ENCODE results near the gene FAM168A.
"Not testable (repeated sequence)": the region's sequence is repeated elsewhere in the genome, so short reads cannot be mapped to it uniquely, and the experiment has no call there.

FAM168A gene

GRCh38 chr11:73467505-73467904, 130.4 kb downstream of the FAM168A start:
- DNase-seq (ENCODE audit: low read depth): no peak

DNA sequence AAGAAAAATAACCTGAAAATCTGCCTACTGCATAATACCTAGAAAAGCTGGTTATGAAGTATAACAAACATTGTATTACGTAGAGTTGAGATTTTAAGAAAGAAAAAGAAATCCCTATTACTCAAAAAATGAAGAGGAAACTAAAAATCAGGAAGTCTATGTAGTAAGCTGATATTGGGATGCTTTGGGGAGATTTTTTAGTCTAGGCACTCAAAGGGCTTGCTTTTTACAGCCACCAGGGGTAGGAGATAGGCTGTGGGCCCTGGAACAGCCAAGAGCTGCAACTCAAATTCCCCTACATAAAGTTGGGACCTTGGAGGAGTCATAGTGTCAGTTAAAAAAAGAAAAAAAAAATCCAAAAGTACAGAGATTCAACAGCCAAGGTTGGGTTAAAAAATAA, 131.3 kb downstream of the FAM168A start:
- no peak for DNase-seq (ENCODE audit: low read depth)

DNA sequence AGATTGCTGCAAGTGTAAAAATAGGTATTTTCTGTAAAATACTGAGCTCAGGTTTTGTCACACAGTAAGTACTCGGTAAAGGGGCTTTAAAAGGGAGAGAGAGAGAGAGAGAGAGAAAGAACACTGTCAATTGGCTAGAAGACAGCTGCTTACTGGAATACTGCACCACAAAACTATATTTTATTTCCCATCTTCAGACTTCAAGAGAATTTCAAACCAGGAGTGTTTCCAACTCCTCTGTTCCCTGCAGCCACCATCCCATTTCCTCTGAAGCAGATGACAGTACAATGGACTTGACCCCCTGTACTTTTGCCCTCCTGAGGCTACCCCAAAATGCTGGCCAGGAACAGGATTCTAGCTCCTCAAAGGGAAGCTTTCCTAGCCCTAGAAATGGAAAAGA, 132.0 kb downstream of the FAM168A start:
- no peak for DNase-seq (ENCODE audit: low read depth)

DNA sequence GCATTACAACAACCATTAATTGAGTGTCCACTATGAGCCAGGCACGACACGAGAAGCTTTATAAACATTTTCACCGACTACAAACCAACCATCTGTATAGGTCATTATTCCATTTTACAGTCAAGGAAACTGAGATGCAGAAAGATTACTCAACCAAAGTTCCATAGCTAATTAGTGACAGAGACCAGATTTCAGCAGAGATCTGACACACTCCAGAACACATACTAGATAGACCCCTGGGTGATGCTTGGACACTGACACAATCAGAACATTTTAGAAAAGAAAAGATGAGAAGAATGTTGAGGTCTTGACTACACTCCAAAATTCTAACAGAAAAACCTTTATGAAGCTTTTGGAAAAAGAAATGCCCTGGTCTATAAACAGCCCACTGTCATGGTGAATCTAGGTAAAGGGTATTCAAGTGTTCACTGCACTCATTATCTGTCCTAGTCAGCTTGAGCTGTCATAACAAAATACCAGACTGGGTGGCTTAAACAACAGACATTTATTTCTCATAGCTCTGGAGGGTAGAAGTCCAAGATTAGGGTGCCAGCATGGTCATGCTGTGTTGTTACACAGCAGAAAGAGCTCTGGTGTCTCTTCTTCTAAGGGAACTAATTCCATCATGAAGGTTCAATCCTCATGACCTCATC, 132.8 kb downstream of the FAM168A start:
- DNase-seq (ENCODE audit: low read depth): no peak

DNA sequence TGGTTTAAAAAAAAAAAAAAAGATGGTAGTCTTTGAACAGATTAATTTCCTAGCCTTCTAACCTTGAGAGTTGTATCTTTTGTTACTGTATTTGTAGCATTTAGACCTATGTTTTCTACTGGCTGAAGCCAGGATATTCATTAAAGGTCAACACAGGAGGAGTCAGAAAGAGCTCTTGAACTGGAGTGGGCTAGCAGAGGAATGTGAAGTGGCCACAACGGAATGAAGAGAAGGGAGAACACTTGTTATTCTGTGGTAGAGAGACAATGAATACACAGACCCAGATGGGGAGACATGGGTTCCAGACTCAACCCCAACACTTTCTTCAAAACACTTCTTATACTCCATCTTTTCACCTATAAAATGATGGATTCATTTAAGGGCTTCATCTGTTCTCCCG, 133.6 kb downstream of the FAM168A start:
- no peak for DNase-seq (ENCODE audit: low read depth)

- DNase-seq (ENCODE audit: low read depth): no peak
Measured at GRCh38 chr11:73463359-73463758, 134.6 kb downstream of the FAM168A start.

- DNase-seq (ENCODE audit: low read depth): no peak
Measured at GRCh38 chr11:73461964-73462363, 135.9 kb downstream of the FAM168A start.

DNA sequence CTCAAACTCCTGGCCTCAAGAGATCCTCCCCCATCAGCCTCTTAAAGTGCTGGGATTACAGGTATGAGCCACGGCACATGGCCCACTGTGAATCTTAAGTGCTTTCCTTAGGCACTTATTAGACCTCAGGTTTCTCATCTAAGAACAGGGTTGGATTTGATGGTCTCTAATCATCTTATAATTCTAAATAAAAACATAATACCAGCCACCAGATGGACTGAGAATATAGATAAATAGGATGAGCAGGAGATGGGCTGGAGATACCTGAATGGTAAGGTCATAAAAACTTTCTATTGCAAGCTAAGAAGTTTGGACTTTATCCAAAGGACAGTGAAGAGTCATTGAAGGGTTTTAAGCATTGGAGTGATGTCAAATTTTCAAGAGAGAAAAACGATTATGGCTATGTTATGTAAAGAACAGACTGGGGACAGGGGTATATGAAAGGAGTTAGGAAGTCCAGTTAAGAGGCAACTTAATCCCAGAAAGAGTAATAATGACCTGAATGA, 136.5 kb downstream of the FAM168A start:
- no peak for DNase-seq (ENCODE audit: low read depth)

DNA sequence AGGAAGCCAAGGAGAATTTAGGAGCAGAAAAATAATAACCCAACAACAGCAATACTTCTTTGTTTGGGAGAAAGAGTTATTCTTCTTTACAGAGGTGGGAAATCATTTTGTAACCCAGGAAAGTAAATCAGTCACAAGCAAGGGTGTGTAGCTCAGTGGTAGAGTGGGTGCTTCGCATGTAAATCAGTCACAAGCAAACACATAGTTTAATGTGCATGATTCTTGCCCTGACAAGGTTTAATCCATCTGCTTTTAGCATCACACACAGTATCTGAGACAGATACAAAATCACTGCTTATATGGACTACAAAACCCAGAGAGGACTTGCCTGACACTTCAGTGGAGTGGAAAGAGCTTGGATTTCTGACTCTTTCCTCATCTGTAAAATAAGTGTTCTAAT, 139.7 kb downstream of the FAM168A start:
- no peak for DNase-seq (ENCODE audit: low read depth)

GRCh38 chr11:73454987-73455386, 142.9 kb downstream of the FAM168A start:
- no peak for DNase-seq (ENCODE audit: low read depth)

DNA sequence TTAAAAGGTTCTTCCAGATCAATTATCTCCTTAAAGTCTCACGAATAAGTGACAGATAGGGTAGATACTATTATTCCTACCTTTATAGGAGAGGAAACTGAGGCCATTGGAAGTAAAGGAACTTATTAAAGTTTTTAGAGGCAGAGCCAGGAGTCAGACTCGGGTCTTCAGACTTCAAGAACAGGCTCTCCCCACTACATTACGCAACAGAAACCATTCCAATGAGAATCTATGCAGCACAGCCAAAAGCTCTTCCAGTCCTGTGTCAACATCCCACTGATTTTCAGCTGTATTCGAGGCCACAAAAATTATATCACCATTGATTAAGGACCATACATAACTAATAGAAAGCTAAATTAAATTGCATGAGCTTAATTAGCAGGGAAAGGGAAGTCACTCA, 144.3 kb downstream of the FAM168A start:
- no peak for DNase-seq (ENCODE audit: low read depth)

- no peak for DNase-seq (ENCODE audit: low read depth)
Measured at GRCh38 chr11:73452726-73453125, 145.2 kb downstream of the FAM168A start.

DNA sequence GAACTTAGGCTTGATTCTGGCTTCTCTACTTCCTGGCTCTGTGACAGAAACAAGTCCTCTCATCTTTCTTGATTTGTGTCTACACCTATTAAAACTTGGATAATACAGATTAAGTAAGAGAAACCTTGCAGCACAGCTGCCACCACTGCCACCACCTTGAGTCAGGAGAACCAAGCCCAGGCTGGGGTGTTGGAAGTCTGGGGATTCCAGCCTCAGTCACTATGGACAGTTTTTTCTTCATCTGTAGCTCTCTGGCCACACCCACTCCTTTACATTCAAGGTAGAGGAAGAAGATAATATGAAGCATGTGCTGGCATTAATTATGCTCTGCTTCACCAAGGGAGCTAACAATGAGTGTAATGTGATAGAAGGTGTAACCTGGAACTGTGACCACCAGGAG, 146.0 kb downstream of the FAM168A start:
- no peak for DNase-seq (ENCODE audit: low read depth)

- no peak for DNase-seq (ENCODE audit: low read depth)
Measured at GRCh38 chr11:73446766-73447165, 151.1 kb downstream of the FAM168A start.

GRCh38 chr11:73445980-73446379, 151.9 kb downstream of the FAM168A start:
- no peak for DNase-seq (ENCODE audit: low read depth)

DNA sequence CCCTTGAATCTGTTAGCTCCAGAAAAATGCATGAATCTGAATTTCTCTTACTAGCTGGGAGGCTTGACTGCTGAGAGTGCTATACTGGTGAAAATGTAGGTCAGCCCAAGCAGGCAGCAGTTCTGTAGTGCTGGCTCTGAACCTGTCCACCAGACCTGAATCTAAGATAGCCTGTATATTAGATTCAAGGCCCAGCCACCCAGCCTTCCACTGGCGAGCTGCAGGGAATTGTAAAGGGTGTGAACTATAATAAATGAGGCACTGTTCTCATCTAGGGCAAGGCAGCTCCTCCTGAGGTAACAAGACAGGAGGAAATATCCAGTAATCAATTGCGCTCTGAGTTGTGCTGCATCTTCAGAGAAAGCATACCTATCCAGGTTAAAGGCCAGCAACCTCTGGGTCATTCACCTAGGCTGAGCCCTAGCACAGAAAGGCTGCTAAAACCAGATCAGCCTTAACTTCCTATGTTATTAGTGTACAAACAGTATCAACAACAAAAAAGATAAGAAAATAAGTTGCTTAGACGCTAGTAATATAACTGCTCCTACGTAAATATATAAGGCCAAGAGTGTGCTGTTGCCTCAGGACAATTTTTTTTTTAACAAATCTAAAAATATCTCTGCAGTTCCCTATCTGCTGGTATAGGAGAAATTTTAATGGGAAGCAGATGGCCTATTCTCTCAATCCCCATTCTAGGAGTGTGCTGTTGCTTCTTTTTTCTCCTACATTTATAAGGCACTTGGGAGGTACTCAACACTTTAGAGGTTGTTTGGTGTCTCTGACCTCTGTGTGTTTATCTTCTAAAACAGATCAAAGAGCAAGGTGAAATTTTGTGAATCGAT, 158.7 kb downstream of the FAM168A start:
- DNase-seq (ENCODE audit: low read depth): no peak

DNA sequence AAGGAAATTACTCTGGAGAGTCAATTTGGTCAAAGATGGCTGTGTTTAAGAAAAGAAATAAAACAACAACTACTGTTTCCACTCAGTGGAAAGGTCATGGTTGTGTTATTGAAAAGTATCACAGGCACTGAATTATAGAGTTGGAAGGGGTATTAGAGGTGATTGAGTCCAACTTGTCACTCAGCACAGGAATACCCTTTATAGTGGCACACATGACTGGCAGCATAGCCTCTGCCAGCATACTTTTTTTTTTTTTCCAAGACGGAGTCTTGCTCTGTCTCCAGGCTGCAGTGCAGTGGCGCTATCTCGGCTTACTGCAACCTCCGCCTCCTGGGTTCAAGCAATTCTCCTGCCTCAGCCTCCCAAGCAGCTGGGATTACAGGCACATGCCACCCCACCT, 161.1 kb downstream of the FAM168A start:
- not testable (repeated sequence) for DNase-seq (ENCODE audit: low read depth)

GRCh38 chr11:73431396-73431795, 166.5 kb downstream of the FAM168A start:
- no peak for DNase-seq (ENCODE audit: low read depth)

DNA sequence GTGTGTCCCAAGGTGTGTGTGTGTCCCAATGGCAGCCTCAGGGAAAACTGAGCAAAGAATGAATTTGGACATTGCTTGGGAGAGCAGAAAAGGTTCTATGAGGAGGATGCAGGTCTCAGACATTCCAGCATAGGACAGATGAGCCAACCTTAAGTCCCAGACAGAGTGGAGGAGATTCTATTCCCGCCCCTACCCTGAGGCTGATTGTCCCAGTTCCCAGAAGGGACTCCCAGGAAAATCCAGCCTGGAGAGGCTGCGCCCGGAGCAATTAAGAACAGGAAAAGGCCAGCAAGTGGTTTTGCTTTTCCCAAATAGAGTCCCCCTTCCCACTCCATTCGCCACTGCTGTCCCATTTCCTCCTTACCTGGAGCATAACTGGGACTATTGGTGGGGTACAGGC, 167.6 kb downstream of the FAM168A start:
- no peak for DNase-seq (ENCODE audit: low read depth)

- DNase-seq (ENCODE audit: low read depth): no peak
Measured at GRCh38 chr11:73429121-73429750, 168.7 kb downstream of the FAM168A start.

DNA sequence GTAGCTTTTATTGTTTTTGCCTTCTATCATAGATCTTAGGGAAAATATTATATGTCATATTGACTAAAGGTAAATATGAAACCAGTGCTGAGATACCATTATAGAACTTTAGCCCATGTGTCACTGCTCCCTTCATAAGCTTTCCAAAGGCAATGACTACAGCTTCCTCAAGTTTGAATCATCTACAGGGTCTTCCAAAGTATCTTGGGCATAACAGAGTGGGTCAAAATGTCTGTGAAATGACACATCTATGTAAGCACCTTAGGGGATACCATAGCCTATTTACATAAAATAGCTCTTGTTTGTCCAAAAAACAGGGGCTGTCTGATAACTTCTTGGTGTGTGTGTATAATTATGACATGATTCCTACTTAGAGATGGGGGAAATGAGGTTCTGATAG, 169.2 kb downstream of the FAM168A start:
- no peak for DNase-seq (ENCODE audit: low read depth)

GRCh38 chr11:73428227-73428626, 169.7 kb downstream of the FAM168A start:
- DNase-seq (ENCODE audit: low read depth): no peak

GRCh38 chr11:73426219-73426850, 171.6 kb downstream of the FAM168A start:
- no peak for DNase-seq (ENCODE audit: low read depth)

Data from activated T-cell treated with anti-CD3 and anti-CD28 coated beads for 1 hour (primary cell).